GM23338 (cell line): Measurements from ENCODE around the gene PLCH2. TPM values are rescaled to one million over a fixed set of nuclear protein-coding genes. Genes with fewer than 3 reads are reported as not detected.

Experiments used
- ATAC-seq: fragments of 200-7000 bp; cut with Tn5 transposase; 3 replicates; pipeline ENCODE4 v1.9.1; 2020
- DNase-seq: peaks from one replicate; pipeline ENCODE4 v3.0.0-alpha.2; 2015; ENCODE audit warnings: low spot score
- H2AFZ ChIP-seq: fragments of 200-600 bp; sonication (generic); 2 replicates; pipeline ENCODE4 v1.8.0; 2016; ENCODE audit warnings: antibody characterized with exemption, mild to moderate bottlenecking, moderate library complexity
- H3F3A ChIP-seq: fragments of 200-600 bp; sonication (generic); replicated peaks from 2 replicates; pipeline ENCODE4 v1.8.0; 2017; ENCODE audit warnings: antibody characterized with exemption, mixed run types, low read depth
- H3K27ac ChIP-seq: fragments of 200-600 bp; sonication (generic); 2 replicates; pipeline ENCODE4 v1.6.1; 2016; ENCODE audit warnings: low read depth
- H3K27me3 ChIP-seq: fragments of 200-600 bp; sonication (generic); 2 replicates; pipeline ENCODE4 v1.8.0; 2016; ENCODE audit warnings: mild to moderate bottlenecking, mixed run types, moderate library complexity; ENCODE audit not compliant: insufficient read depth
- H3K36me3 ChIP-seq: fragments of 200-600 bp; sonication (generic); 2 replicates; pipeline ENCODE4 v1.8.0; 2016; ENCODE audit warnings: mild to moderate bottlenecking; ENCODE audit not compliant: insufficient read depth
- H3K4me1 ChIP-seq: fragments of 200-600 bp; sonication (generic); 2 replicates; pipeline ENCODE4 v1.8.0; 2016; ENCODE audit warnings: mild to moderate bottlenecking, moderate library complexity; ENCODE audit not compliant: insufficient read depth
- H3K4me2 ChIP-seq: fragments of 200-600 bp; sonication (generic); 2 replicates; pipeline ENCODE4 v1.7.1; 2017; ENCODE audit warnings: mixed run types
- H3K4me3 ChIP-seq: fragments of 200-600 bp; sonication (generic); 2 replicates; pipeline ENCODE4 v1.6.1; 2016; ENCODE audit warnings: mixed run types
- H3K79me2 ChIP-seq: fragments of 200-600 bp; sonication (generic); replicated peaks from 2 replicates; pipeline ENCODE4 v1.8.0; 2017; ENCODE audit warnings: mild to moderate bottlenecking; ENCODE audit not compliant: insufficient read depth
- H3K9me2 ChIP-seq: fragments of 200-600 bp; sonication (generic); 2 replicates; pipeline ENCODE4 v1.8.0; 2017; ENCODE audit not compliant: insufficient read depth
- H4K20me1 ChIP-seq: fragments of 200-600 bp; sonication (generic); replicated peaks from 2 replicates; pipeline ENCODE4 v1.8.0; 2017; ENCODE audit warnings: mild to moderate bottlenecking; ENCODE audit not compliant: insufficient read depth
- H3K27ac Mint-ChIP-seq: 2 replicates; pipeline ENCODE4 v1.8.0; 2020; ENCODE audit warnings: inconsistent platforms, mild to moderate bottlenecking, moderate library complexity, mixed read lengths
- H3K27me3 Mint-ChIP-seq: 3 replicates; pipeline ENCODE4 v1.8.0; 2022; ENCODE audit warnings: low read depth, mild to moderate bottlenecking, moderate library complexity, mixed read lengths, inconsistent platforms; ENCODE audit not compliant: insufficient read depth, poor library complexity
- H3K36me3 Mint-ChIP-seq: 3 replicates; pipeline ENCODE4 v1.8.0; 2021; ENCODE audit warnings: low read depth, mild to moderate bottlenecking, inconsistent platforms, moderate library complexity, mixed read lengths
- H3K4me1 Mint-ChIP-seq: 3 replicates; pipeline ENCODE4 v1.8.0; 2020; ENCODE audit warnings: mild to moderate bottlenecking, inconsistent platforms, mixed read lengths
- H3K4me3 Mint-ChIP-seq: 3 replicates; pipeline ENCODE4 v1.8.0; 2021; ENCODE audit warnings: moderate library complexity, mild to moderate bottlenecking, inconsistent platforms, mixed read lengths
- H3K9me3 Mint-ChIP-seq: 3 replicates; pipeline ENCODE4 v1.8.0; 2020; ENCODE audit warnings: moderate library complexity, mild to moderate bottlenecking, inconsistent platforms, mixed read lengths
- ETS1 ChIP-seq: IDR thresholded peaks from 2 replicates; pipeline ENCODE4 v1.6.1; 2016; ENCODE audit warnings: antibody characterized with exemption
- STAT1 ChIP-seq: IDR thresholded peaks from one replicate; pipeline ENCODE4 v1.6.1; 2016; ENCODE audit warnings: antibody characterized with exemption; ENCODE audit not compliant: unreplicated experiment
- ZNF331 ChIP-seq: fragments of 250-450 bp; sonication (Bioruptor Pico); IDR thresholded peaks from 2 replicates; pipeline ENCODE4 v1.5.0; 2020; ENCODE audit warnings: low read depth, mild to moderate bottlenecking, moderate library complexity
- ZNF462 ChIP-seq: fragments of 250-450 bp; sonication (Bioruptor Pico); IDR thresholded peaks from 2 replicates; pipeline ENCODE4 v1.5.0; 2020; ENCODE audit warnings: mild to moderate bottlenecking, moderate library complexity
- polyA plus RNA-seq: library from polyadenylated mRNA; unstranded; fragments of >200 nt; fragmentation: Nextera tagmentation; extraction: Ambion mirVana; gene quantifications from 2 replicates; pipeline ENCODE4 v1.2.1, GENCODE V29; 2016
- total RNA-seq: library from RNA; depleted of rRNA; stranded (reverse); fragments of >200 nt; shearing (Covaris generic); gene quantifications from 2 replicates; pipeline ENCODE4 v1.2.3, GENCODE V29; 2014

Gene PLCH2
- total and polyA plus RNA-seq, 2 experiments from 2014 or later: 0.31 TPM; not detected in 1

GRCh38 chr1:2492091-2492490, 16.0 kb downstream of the PLCH2 start:
- Mint-ChIP-seq H3K36me3 (peaks cover 4% of the 10 kb centered on the region; the same call in 1 of the 3 replicates), H3K27ac (no peak overlapping the region), H3K9me3 (peaks cover 15% of the 10 kb centered on the region), H3K4me1 (no peaks in the 10 kb centered on the region), H3K4me3 (no peak overlapping the region), H3K27me3 (peaks cover 14% of the 10 kb centered on the region)
- no peaks in the 10 kb centered on the region for H3K4me1 ChIP-seq
- H4K20me1 ChIP-seq: no peaks in the 10 kb centered on the region
- TF ChIP-seq ZNF462 (CRISPR knock-in tag) (no peak), ZNF331 (no peak), STAT1 (no peak)
- H3K4me2 ChIP-seq: no peak overlapping the region
- no peak for ATAC-seq
- no peaks in the 10 kb centered on the region for H3K27me3 ChIP-seq
- H3K79me2 ChIP-seq: no peaks in the 10 kb centered on the region
- no peaks in the 10 kb centered on the region for H3K36me3 ChIP-seq
- no peaks in the 10 kb centered on the region for H3F3A ChIP-seq
- H3K9me2 ChIP-seq: no peaks in the 10 kb centered on the region
- no peak for DNase-seq
- no peak overlapping the region for H3K4me3 ChIP-seq
- no peak overlapping the region for H2AFZ ChIP-seq
- no peak overlapping the region for H3K27ac ChIP-seq

GRCh38 chr1:2493218-2493617, 17.1 kb downstream of the PLCH2 start:
- Mint-ChIP-seq H3K27me3 (peaks cover 18% of the 10 kb centered on the region), H3K4me1 (no peaks in the 10 kb centered on the region), H3K27ac (no peak overlapping the region), H3K36me3 (peaks cover 4% of the 10 kb centered on the region; the same call in 1 of the 3 replicates), H3K4me3 (no peak overlapping the region), H3K9me3 (peaks cover 9% of the 10 kb centered on the region; the same call in 2 of the 3 replicates)
- Histone ChIP-seq H4K20me1 (no peaks in the 10 kb centered on the region), H3K9me2 (no peaks in the 10 kb centered on the region), H3F3A (no peaks in the 10 kb centered on the region), H3K27me3 (no peaks in the 10 kb centered on the region), H3K36me3 (no peaks in the 10 kb centered on the region), H2AFZ (no peak overlapping the region), H3K79me2 (no peaks in the 10 kb centered on the region), H3K4me1 (no peaks in the 10 kb centered on the region), H3K27ac (no peak overlapping the region), H3K4me3 (no peak overlapping the region), H3K4me2 (no peak overlapping the region)
- TF ChIP-seq ZNF462 (CRISPR knock-in tag): no peak
- no peak for TF ChIP-seq ETS1
- no peak for DNase-seq
- ATAC-seq: no peak
